AG09309 (cell line): ENCODE measurements around the gene MAPT.

Experiments
- DNase-seq: peaks from one replicate; pipeline ENCODE4 v3.0.0-alpha.2; 2010; ENCODE audit warnings: low read depth
- H3K4me3 ChIP-seq: 2 replicates; pipeline ENCODE4 v1.5.1; 2011; ENCODE audit warnings: mild to moderate bottlenecking, low read depth, low read length, moderate library complexity; ENCODE audit not compliant: control insufficient read depth
- TF ChIP-seq, protein P1 (sequence below): IDR thresholded peaks from 2 replicates; pipeline ENCODE4 v1.5.1; 2011; ENCODE audit warnings: mild to moderate bottlenecking, low read depth, low read length, inconsistent platforms; ENCODE audit not compliant: insufficient read depth, control insufficient read depth; ENCODE audit errors: missing control alignments

The MAPT gene

GRCh38 chr17:46026166-46027047, 132.1 kb downstream of the MAPT start:
- no peak for DNase-seq
- no peak overlapping the region for H3K4me3 ChIP-seq
- TF ChIP-seq, protein P1, sequence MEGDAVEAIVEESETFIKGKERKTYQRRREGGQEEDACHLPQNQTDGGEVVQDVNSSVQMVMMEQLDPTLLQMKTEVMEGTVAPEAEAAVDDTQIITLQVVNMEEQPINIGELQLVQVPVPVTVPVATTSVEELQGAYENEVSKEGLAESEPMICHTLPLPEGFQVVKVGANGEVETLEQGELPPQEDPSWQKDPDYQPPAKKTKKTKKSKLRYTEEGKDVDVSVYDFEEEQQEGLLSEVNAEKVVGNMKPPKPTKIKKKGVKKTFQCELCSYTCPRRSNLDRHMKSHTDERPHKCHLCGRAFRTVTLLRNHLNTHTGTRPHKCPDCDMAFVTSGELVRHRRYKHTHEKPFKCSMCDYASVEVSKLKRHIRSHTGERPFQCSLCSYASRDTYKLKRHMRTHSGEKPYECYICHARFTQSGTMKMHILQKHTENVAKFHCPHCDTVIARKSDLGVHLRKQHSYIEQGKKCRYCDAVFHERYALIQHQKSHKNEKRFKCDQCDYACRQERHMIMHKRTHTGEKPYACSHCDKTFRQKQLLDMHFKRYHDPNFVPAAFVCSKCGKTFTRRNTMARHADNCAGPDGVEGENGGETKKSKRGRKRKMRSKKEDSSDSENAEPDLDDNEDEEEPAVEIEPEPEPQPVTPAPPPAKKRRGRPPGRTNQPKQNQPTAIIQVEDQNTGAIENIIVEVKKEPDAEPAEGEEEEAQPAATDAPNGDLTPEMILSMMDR: no peak

DNA sequence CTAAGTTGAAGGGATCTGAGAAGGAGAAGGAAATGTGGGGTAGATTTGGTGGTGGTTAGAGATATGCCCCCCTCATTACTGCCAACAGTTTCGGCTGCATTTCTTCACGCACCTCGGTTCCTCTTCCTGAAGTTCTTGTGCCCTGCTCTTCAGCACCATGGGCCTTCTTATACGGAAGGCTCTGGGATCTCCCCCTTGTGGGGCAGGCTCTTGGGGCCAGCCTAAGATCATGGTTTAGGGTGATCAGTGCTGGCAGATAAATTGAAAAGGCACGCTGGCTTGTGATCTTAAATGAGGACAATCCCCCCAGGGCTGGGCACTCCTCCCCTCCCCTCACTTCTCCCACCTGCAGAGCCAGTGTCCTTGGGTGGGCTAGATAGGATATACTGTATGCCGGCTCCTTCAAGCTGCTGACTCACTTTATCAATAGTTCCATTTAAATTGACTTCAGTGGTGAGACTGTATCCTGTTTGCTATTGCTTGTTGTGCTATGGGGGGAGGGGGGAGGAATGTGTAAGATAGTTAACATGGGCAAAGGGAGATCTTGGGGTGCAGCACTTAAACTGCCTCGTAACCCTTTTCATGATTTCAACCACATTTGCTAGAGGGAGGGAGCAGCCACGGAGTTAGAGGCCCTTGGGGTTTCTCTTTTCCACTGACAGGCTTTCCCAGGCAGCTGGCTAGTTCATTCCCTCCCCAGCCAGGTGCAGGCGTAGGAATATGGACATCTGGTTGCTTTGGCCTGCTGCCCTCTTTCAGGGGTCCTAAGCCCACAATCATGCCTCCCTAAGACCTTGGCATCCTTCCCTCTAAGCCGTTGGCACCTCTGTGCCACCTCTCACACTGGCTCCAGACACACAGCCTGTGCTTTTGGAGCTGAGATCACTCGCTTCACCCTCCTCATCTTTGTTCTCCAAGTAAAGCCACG, 133.0 kb downstream of the MAPT start:
- H3K4me3 ChIP-seq: no peak overlapping the region
- DNase-seq: no peak
- TF ChIP-seq, protein P1: no peak

- no peak for DNase-seq
- TF ChIP-seq, protein P1: no peak
Measured at GRCh38 chr17:46027976-46028325, 133.6 kb downstream of the MAPT start.

DNA sequence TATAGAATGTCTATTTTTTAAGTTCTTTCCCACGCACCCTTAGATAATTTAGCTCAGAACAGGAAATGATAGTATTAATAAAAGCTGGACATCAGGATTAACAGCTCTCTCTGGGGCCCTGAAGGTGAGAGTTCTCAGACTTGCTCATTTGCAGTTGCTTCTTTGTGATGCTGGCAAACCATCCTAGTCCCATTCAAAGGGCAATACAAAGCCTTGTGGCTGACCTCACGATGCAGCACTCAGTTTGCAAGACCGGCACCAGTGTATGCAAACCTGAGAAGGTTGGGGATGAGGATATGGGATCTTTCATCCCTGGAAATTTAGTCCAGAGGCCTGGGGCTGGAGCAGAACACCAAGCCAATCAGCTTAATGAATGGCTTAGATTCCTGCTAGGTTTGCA, 134.0 kb downstream of the MAPT start:
- no peak overlapping the region for H3K4me3 ChIP-seq
- DNase-seq: no peak
- TF ChIP-seq, protein P1: no peak

More at GRCh38 chr17:46027976-46028325, 133.6 kb downstream of the MAPT start:
- H3K4me3 ChIP-seq: no peak overlapping the region

- no peak for DNase-seq
- TF ChIP-seq, protein P1: no peak
- no peak overlapping the region for H3K4me3 ChIP-seq
Measured at GRCh38 chr17:46028981-46029565, 134.7 kb downstream of the MAPT start.

- no peak for DNase-seq
- no peak overlapping the region for H3K4me3 ChIP-seq
- TF ChIP-seq, protein P1: no peak
Measured at GRCh38 chr17:46029627-46030026, 135.3 kb downstream of the MAPT start.
